Panc1 (cell line): ENCODE results near the gene PPM1N. TPM values are rescaled to one million over a fixed set of nuclear protein-coding genes. Genes with fewer than 3 reads are reported as not detected.
"Not testable (repeated sequence)": the region's sequence is repeated elsewhere in the genome, so short reads cannot be mapped to it uniquely, and the experiment has no call there.

Experiments used
- ATAC-seq: fragments of 200-7000 bp; cut with Tn5 transposase; 2 replicates; pipeline ENCODE4 v1.9.1; 2020; ENCODE audit warnings: mild to moderate bottlenecking, moderate library complexity
- BruUV-seq: library from RNA; stranded (reverse); fragments of 400-500 nt; replicated peaks from 2 replicates; lab custom pipeline; 2021; lab: Mats Ljungman, UMichigan
- CTCF ChIA-PET: fragments of 300-600 bp; sonication (Branson Sonifier 250); formaldehyde crosslinking; loops from one replicate; lab custom pipeline; 2022; ENCODE audit warnings: antibody characterized with exemption; lab: Charles Lee
- POLR2A ChIA-PET: fragments of 300-600 bp; sonication (Branson Sonifier 250); formaldehyde crosslinking; loops from one replicate; lab custom pipeline; 2022; ENCODE audit warnings: antibody characterized with exemption; lab: Charles Lee
- DNase-seq: peaks from one replicate; pipeline ENCODE4 v3.0.0-alpha.2; 2010; ENCODE audit warnings: low read depth, low spot score
- H3K27ac ChIP-seq: 2 replicates; pipeline ENCODE4 v1.5.1; 2011; ENCODE audit warnings: mild to moderate bottlenecking, low read length, inconsistent platforms
- H3K27me3 ChIP-seq: fragments of 200-500 bp; sonication (Bioruptor generic); 2 replicates; pipeline ENCODE4 v1.6.0; 2014; ENCODE audit warnings: low read length, inconsistent platforms; ENCODE audit not compliant: control insufficient read depth, insufficient read depth
- H3K36me3 ChIP-seq: fragments of 200-500 bp; sonication (Bioruptor generic); 2 replicates; pipeline ENCODE4 v1.5.1; 2014; ENCODE audit warnings: inconsistent platforms, mild to moderate bottlenecking, low read length, moderate library complexity; ENCODE audit not compliant: control insufficient read depth, insufficient read depth
- H3K4me1 ChIP-seq: 2 replicates; pipeline ENCODE4 v1.5.1; 2011; ENCODE audit warnings: inconsistent platforms, mild to moderate bottlenecking, low read length, moderate library complexity; ENCODE audit not compliant: control insufficient read depth, insufficient read depth
- H3K4me3 ChIP-seq, 2 experiments: 2 replicates each; pipeline ENCODE4 v1.5.1; 2011 to 2012; ENCODE audit warnings: low read depth in 2 of 2, low read length in 2 of 2, mild to moderate bottlenecking in 2 of 2, inconsistent platforms in 1 of 2, moderate library complexity in 1 of 2
- H3K9me3 ChIP-seq: fragments of 200-500 bp; sonication (Bioruptor generic); 2 replicates; pipeline ENCODE4 v1.5.1; 2014; ENCODE audit warnings: low read depth, mild to moderate bottlenecking, inconsistent platforms, low read length, moderate library complexity; ENCODE audit not compliant: control insufficient read depth, insufficient read depth
- CTCF ChIP-seq: fragments of 450-650 bp; IDR thresholded peaks from 2 replicates; pipeline ENCODE4 v1.5.1; 2017; ENCODE audit warnings: mild to moderate bottlenecking
- POLR2AphosphoS5 ChIP-seq: IDR thresholded peaks from 2 replicates; pipeline ENCODE4 v1.6.1; 2012; ENCODE audit warnings: mild to moderate bottlenecking, low read depth, low read length, moderate library complexity
- REST ChIP-seq, 2 experiments: IDR thresholded peaks; 2 replicates each; pipeline ENCODE4 v1.6.1; 2011 to 2012; ENCODE audit warnings: low read depth in 2 of 2, control low read depth in 1 of 2, low read length in 1 of 2, mild to moderate bottlenecking in 1 of 2, moderate library complexity in 1 of 2; ENCODE audit not compliant: insufficient read depth in 1 of 2
- SIN3A ChIP-seq: IDR thresholded peaks from 2 replicates; pipeline ENCODE4 v1.6.1; 2012; ENCODE audit warnings: low read depth, mild to moderate bottlenecking, low read length, moderate library complexity, borderline replicate concordance; ENCODE audit not compliant: insufficient read depth
- TCF7L2 ChIP-seq: IDR thresholded peaks from 2 replicates; pipeline ENCODE4 v1.6.1; 2011; ENCODE audit warnings: mild to moderate bottlenecking, low read depth, low read length, inconsistent platforms
- in situ Hi-C: cut with HindIII; loops from 2 replicates; pipeline ENCODE4 v1.10.0; 2016; ENCODE audit warnings: low sequenced_read_pairs, low pct_unique_long_range_greater_than_20kb
- intact Hi-C: fragments of 100-400 bp; cut with micrococcal nuclease; formaldehyde crosslinking; loops from one replicate; pipeline ENCODE4 v1.10.0; 2022; ENCODE audit not compliant: unreplicated experiment
- total RNA-seq: library from RNA; stranded (reverse); gene quantifications from one replicate; pipeline ENCODE4 v1.2.1, GENCODE V29; 2021; ENCODE audit not compliant: unreplicated experiment

PPM1N gene
- total RNA-seq, 1 experiment from 2014 or later: 3.3 TPM

GRCh38 chr19:45510352-45510751, 12.1 kb downstream of the PPM1N start:
- H3K9me3 ChIP-seq, BruUV-seq, H3K27me3 ChIP-seq, DNase-seq, in situ Hi-C loops, ATAC-seq, intact Hi-C loops, H3K4me3 ChIP-seq, H3K36me3 ChIP-seq, POLR2A ChIA-PET, CTCF ChIA-PET, H3K27ac ChIP-seq: not testable (repeated sequence)
- H3K4me1 ChIP-seq: peaks cover 29% of the 10 kb centered on the region

GRCh38 chr19:45511074-45511473, 12.8 kb downstream of the PPM1N start:
- H3K36me3 ChIP-seq: peaks cover 6% of the 10 kb centered on the region; the same call in 1 of the 2 replicates
- intact Hi-C loops (no loop called here), in situ Hi-C loops (no loop called here)
- POLR2A ChIA-PET: no interaction called here
- H3K4me1 ChIP-seq: peaks cover 29% of the 10 kb centered on the region
- no TSS peak for BruUV-seq
- CTCF ChIA-PET: no interaction called here
- no peaks in the 10 kb centered on the region for H3K9me3 ChIP-seq
- TF ChIP-seq CTCF (no peak), SIN3A (no peak), TCF7L2 (no peak), REST (IDR thresholded peaks at IDR 0.05; ENCODE audit: insufficient read depth in 1 of 2, low read depth in 2 of 2, low read length in 1 of 2) (no peak), POLR2AphosphoS5 (no peak)
- 0 out of 2 replicates have a peak overlapping the region, but pooled peaks have one; percentile 7 for H3K27ac ChIP-seq
- no peaks in the 10 kb centered on the region for H3K27me3 ChIP-seq
- no peak for DNase-seq
- H3K4me3 ChIP-seq: no peak overlapping the region
- ATAC-seq: no peak

- ChIA-PET POLR2A (no interaction called here), CTCF (no interaction called here)
- Histone ChIP-seq H3K27ac (no peak overlapping the region), H3K4me3 (no peak overlapping the region), H3K9me3 (no peaks in the 10 kb centered on the region), H3K36me3 (peaks cover 4% of the 10 kb centered on the region), H3K4me1 (peaks cover 29% of the 10 kb centered on the region), H3K27me3 (no peaks in the 10 kb centered on the region)
- ATAC-seq (no peak), DNase-seq (no peak)
- TF ChIP-seq POLR2AphosphoS5 (no peak), REST (IDR thresholded peaks at IDR 0.05; ENCODE audit: insufficient read depth in 1 of 2, low read depth in 2 of 2, low read length in 1 of 2) (no peak), TCF7L2 (no peak), CTCF (no peak), SIN3A (no peak)
- intact Hi-C loops (no loop called here), in situ Hi-C loops (no loop called here)
- BruUV-seq: no TSS peak
Observed at GRCh38 chr19:45512881-45513483, 14.7 kb downstream of the PPM1N start.
